ENCODE data around the gene ATP1A1.

DNA sequence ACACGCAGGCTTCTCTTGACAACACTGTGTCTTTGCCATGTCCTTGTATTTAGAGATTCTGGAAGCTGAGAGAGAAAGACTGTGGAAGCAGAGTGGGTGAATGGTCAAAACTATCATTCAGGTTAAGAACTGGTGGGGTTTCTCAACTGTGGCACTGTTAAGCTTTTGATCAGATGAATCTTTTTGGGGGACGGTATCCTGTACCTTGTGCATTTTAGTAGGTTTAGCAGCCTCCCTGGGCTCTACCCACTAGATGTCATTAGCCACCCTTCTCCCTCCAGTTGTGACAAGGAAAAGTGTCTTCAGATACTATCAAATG lies 39.4 kb downstream of the ATP1A1 start:
- TF ChIP-seq, protein P1, sequence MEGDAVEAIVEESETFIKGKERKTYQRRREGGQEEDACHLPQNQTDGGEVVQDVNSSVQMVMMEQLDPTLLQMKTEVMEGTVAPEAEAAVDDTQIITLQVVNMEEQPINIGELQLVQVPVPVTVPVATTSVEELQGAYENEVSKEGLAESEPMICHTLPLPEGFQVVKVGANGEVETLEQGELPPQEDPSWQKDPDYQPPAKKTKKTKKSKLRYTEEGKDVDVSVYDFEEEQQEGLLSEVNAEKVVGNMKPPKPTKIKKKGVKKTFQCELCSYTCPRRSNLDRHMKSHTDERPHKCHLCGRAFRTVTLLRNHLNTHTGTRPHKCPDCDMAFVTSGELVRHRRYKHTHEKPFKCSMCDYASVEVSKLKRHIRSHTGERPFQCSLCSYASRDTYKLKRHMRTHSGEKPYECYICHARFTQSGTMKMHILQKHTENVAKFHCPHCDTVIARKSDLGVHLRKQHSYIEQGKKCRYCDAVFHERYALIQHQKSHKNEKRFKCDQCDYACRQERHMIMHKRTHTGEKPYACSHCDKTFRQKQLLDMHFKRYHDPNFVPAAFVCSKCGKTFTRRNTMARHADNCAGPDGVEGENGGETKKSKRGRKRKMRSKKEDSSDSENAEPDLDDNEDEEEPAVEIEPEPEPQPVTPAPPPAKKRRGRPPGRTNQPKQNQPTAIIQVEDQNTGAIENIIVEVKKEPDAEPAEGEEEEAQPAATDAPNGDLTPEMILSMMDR (IDR thresholded peaks at IDR 0.05 in 4 of 5, conservative IDR thresholded peaks at IDR 0.05 in 1 of 5), result no peak
- no peak for TF ChIP-seq POLR2A (IDR thresholded peaks at IDR 0.05)

Measured in gastrocnemius medialis (tissue), 4 donors.